Measurements from ENCODE around the gene L3MBTL4. TPM values are rescaled to one million over a fixed set of nuclear protein-coding genes. Genes with fewer than 3 reads are reported as not detected.
"Not testable (repeated sequence)": the region's sequence is repeated elsewhere in the genome, so short reads cannot be mapped to it uniquely, and the experiment has no call there.

Gene L3MBTL4
- total RNA-seq, 3 donors from 2014 or later, result 0.40 to 0.49 (median 0.42) TPM

DNA sequence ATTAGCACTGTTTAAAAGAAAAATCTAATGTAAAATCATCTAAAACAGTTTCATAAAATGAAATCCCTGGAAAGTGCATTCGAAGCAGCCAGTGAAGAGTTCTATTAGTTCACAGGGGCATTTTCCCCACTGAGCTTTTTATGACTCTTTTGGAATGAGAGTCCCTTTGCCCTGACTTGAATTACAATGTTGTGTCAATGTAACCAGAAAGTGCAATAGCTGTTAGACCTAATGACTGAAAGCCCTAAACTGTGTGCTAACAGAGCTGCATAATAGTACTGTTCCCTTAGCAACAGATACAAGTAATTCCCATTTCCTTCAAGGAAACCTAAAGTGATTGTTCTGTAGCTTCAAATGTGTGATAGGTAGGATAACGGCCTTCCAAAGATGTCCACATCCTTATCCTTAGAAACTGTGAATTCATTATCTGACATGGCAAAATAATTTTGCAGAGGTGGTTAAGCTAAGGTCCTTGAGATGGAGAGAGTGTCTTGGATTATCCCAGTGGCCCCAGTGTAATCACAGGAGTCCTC lies 134.4 kb downstream of the L3MBTL4 start:
- Mint-ChIP-seq H3K4me1 (ENCODE audit: low read depth) (no peaks in the 10 kb centered on the region), H3K9me3 (no peaks in the 10 kb centered on the region), H3K4me3 (no peak overlapping the region), H3K36me3 (ENCODE audit: insufficient read depth) (no peaks in the 10 kb centered on the region), H3K27me3 (ENCODE audit: low read depth) (no peaks in the 10 kb centered on the region)
- DNase-seq, result no peak
- ATAC-seq, result no peak

DNA sequence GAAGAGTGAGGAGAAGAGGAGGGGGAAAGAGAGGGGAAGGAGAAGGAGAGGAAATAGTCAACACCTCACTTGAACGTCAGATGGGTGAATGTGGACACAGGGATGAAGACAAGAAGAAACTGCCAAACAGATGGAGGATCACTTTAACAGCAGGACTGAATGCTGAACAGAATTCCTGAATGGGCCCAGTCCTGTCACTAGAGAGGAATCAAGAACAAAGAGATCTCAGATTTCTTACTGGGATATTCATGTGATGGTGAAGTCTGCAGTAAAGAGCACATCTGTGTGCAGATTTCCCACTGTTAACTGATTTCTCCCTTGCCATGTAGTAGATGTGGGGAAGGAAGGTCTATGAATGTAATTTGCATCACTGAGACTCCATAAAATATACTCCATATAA lies 135.4 kb downstream of the L3MBTL4 start:
- Mint-ChIP-seq H3K9me3 (no peaks in the 10 kb centered on the region), H3K4me1 (ENCODE audit: low read depth) (no peaks in the 10 kb centered on the region), H3K4me3 (no peak overlapping the region), H3K36me3 (ENCODE audit: insufficient read depth) (no peaks in the 10 kb centered on the region), H3K27me3 (ENCODE audit: low read depth) (no peaks in the 10 kb centered on the region)
- ATAC-seq (no peak), DNase-seq (no peak)

DNA sequence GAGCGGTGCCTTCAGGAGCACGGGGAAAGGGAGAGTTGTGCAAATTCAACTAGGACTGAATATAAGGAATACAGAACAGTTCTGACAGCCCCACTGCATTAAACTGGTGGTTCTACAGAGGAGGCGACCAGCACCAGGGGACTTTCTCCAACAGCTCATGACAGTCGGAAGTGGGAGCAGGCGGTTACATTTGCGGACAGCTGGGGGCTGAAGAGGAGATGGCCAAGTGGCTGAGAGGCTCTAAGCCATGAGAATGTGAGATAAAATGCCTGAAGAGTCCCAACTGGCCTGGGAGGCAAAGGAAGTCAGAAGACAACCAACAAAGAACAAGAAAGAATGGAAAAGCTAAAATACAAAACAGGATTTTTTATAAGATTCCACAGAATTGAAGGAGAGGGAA lies 141.3 kb downstream of the L3MBTL4 start:
- no peak for ATAC-seq
- no peaks in the 10 kb centered on the region for H3K36me3 Mint-ChIP-seq (ENCODE audit: insufficient read depth)
- no peak overlapping the region for H3K4me3 Mint-ChIP-seq
- H3K4me1 Mint-ChIP-seq (ENCODE audit: low read depth), result peaks cover 2% of the 10 kb centered on the region
- no peaks in the 10 kb centered on the region for H3K9me3 Mint-ChIP-seq
- DNase-seq, result no peak
- H3K27me3 Mint-ChIP-seq (ENCODE audit: low read depth), result no peaks in the 10 kb centered on the region

DNA sequence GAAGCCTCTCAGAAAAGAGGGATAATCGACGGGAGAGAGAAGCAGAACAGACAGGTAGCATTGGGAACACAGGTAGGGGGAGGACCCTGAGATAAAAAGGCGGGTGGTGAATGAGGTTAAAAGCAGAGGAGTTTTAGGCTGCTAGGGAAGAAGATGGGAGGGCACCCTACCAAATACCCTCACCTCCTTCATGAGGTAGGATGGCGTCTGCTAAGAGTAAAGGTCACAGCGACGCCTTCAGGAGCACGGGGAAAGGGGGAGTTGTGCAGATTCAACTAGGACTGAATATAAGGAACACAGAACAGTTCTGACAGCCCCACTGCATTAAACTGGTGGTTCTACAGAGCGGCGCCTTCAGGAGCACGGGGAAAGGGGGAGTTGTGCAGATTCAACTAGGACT lies 142.6 kb downstream of the L3MBTL4 start:
- not testable (repeated sequence) for ATAC-seq; H3K4me3 Mint-ChIP-seq; H3K36me3 Mint-ChIP-seq (ENCODE audit: insufficient read depth); H3K27me3 Mint-ChIP-seq (ENCODE audit: low read depth); H3K9me3 Mint-ChIP-seq; DNase-seq; H3K4me1 Mint-ChIP-seq (ENCODE audit: low read depth)

DNA sequence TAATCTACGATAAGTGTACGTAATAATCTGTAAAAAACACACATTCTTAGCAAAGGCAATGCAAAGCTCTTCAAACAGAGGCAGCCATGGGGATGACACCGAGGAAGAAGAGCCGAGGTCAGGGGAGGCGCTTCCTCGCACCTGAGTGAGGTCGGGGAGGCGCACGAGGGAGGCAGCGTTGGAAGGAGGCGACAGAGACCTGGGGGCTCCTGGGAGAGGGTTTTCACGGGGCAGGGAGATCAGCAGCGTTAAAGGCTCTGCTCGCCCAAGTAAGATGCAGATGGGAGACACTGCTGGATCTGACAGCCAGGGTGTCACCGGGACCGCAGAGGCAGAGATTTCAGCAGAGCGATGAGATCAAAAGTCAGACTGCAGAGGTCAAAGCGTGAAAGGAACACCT lies 143.1 kb downstream of the L3MBTL4 start:
- peaks cover 2% of the 10 kb centered on the region for H3K4me1 Mint-ChIP-seq (ENCODE audit: low read depth)

DNA sequence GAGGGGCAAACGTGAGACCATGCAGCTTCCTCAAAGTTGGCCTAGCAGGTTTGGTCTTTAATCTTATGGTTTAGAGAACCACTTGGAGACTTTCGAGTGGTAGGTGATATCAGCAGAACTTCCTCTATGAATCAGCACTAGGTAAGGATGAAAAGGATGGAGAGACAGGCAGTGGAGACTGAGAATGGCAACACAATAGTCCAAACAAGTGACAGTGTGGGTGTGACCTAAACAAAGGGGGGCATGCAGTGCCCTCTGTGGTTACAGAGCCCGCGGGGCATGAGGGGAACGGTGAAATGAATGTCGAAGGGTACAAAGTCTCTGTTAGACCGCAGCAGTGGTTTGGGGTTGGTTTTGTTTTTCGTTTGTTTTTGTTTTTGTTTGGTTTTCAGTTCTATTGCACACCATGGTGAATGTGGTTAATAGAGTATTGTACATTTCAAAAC lies 143.9 kb downstream of the L3MBTL4 start:
- no peaks in the 10 kb centered on the region for H3K36me3 Mint-ChIP-seq (ENCODE audit: insufficient read depth)
- H3K4me1 Mint-ChIP-seq (ENCODE audit: low read depth), result peaks cover 2% of the 10 kb centered on the region
- DNase-seq, result no peak
- no peak for ATAC-seq
- H3K9me3 Mint-ChIP-seq, result no peaks in the 10 kb centered on the region
- H3K4me3 Mint-ChIP-seq, result no peak overlapping the region
- no peaks in the 10 kb centered on the region for H3K27me3 Mint-ChIP-seq (ENCODE audit: low read depth)

More for the DNA sequence above, 143.1 kb downstream of the L3MBTL4 start:
- no peaks in the 10 kb centered on the region for H3K36me3 Mint-ChIP-seq (ENCODE audit: insufficient read depth)
- no peaks in the 10 kb centered on the region for H3K27me3 Mint-ChIP-seq (ENCODE audit: low read depth)
- ATAC-seq (no peak), DNase-seq (no peak)
- no peaks in the 10 kb centered on the region for H3K9me3 Mint-ChIP-seq
- no peak overlapping the region for H3K4me3 Mint-ChIP-seq

DNA sequence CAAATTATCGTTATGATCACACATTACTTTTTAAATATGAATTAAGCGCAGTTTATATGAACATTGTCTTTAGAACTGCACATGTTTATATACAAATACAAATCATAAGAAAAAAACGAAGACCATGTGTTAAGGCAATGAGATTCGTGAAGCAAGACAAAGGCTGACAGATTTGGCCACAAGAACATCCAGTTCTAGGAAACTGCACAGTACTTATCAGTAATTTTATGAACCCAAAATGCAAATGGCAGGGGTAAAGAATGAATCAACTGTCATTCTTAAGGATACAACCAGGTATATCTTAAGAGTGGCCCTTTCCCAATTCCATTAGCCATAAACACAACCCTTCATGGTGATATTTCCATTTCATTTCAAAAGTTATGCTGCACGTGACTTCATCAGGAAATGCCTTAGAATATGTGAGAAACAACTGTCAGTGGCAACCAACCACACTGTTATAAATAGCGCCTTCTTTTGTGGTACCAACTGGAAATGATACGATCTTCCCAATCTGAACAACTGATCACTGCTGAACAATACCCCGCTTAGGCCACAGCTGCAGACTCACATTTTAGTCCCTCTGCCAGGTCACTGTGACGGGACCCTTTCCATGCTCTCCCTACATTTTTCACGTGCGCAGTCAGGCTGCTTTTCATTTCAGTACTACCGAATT lies 144.9 kb downstream of the L3MBTL4 start:
- Mint-ChIP-seq H3K36me3 (ENCODE audit: insufficient read depth) (no peaks in the 10 kb centered on the region), H3K9me3 (no peaks in the 10 kb centered on the region), H3K4me1 (ENCODE audit: low read depth) (peaks cover 2% of the 10 kb centered on the region), H3K4me3 (no peak overlapping the region), H3K27me3 (ENCODE audit: low read depth) (no peaks in the 10 kb centered on the region)
- ATAC-seq (no peak), DNase-seq (no peak)

DNA sequence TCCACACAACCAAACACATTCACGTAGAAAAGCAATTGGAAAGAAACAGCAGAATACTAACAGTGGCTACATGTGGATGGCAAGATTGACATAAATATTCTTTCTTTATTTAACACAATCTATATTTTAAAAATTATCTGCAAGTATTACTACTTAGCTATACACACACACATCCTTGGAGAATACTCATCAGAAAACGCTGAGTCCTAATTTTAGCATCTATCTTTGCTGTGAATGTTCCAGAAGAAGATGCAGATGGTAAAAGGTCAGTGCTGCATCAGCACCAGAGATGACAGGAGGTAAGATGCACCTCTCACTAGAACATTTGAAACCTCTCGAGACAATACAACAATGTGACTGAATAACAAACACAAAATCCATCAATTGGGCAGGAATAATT lies 148.5 kb downstream of the L3MBTL4 start:
- peaks cover 2% of the 10 kb centered on the region for H3K4me1 Mint-ChIP-seq (ENCODE audit: low read depth)
- H3K27me3 Mint-ChIP-seq (ENCODE audit: low read depth), result no peaks in the 10 kb centered on the region
- ATAC-seq (no peak), DNase-seq (no peak)
- H3K36me3 Mint-ChIP-seq (ENCODE audit: insufficient read depth), result no peaks in the 10 kb centered on the region
- no peaks in the 10 kb centered on the region for H3K9me3 Mint-ChIP-seq
- no peak overlapping the region for H3K4me3 Mint-ChIP-seq

DNA sequence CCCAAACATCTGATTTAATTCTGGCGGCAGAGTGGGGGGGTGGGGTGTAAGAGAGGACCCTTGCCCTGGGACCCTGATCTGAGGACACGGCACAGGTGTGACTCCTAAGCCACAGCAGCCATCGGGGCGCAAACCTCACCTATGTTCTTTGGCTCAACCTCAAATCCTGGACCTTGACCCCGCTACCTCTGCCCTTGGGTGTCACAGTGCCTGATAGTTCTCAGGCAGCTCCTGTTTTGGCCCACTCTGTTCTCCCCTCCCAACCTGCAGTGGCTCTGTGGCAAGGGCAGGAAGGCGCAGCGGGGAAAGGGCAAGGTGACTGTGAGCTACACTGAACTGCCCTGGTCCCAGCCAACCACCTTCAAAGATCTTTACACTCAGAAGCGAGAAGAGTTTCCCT lies 152.8 kb downstream of the L3MBTL4 start:
- Mint-ChIP-seq H3K36me3 (ENCODE audit: insufficient read depth) (no peaks in the 10 kb centered on the region), H3K4me3 (no peak overlapping the region), H3K9me3 (peaks cover 19% of the 10 kb centered on the region), H3K4me1 (ENCODE audit: low read depth) (no peaks in the 10 kb centered on the region), H3K27me3 (ENCODE audit: low read depth) (no peaks in the 10 kb centered on the region)
- ATAC-seq, result no peak
- no peak for DNase-seq

DNA sequence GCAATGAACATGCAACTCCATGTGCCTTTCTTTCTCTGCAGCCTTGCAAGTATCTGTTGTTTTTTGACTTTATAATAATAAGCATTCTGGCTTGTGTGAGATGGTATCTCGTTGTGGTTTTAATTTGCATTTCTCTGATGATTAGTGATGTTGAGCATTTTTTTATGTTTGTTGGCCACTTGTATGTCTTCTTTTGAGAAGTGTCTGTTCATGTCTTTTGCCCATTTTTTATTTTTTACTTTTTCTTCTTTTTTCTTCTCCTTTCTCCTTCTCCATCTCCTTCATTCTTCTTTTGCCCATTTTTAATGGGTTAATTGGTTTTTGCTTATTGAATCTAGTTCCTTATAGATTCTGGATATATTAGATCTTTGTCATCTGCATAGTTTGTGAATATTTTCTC lies 155.4 kb downstream of the L3MBTL4 start:
- peaks cover 19% of the 10 kb centered on the region for H3K9me3 Mint-ChIP-seq
- not testable (repeated sequence) for DNase-seq; H3K36me3 Mint-ChIP-seq (ENCODE audit: insufficient read depth); H3K4me1 Mint-ChIP-seq (ENCODE audit: low read depth); ATAC-seq; H3K4me3 Mint-ChIP-seq; H3K27me3 Mint-ChIP-seq (ENCODE audit: low read depth)

DNA sequence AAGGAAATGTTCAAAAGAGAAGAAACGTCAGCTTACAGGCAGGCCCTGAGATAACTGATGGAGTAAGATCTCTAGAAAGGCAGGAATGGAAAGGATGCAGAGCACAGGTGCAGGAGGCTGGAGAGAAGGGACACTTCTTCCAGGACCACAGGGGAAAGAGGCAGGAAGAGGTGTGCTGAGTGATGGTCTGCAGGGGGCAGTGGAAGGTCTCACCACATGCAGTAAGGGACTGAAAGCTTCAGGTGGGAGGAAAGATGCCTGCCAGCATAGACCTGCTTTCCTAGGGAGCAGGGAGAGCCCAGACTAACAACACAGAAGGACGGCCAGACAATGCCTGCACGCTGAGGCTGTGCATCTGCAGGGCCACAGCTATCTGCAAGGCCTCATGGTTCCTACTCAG lies 156.8 kb downstream of the L3MBTL4 start:
- no peaks in the 10 kb centered on the region for H3K27me3 Mint-ChIP-seq (ENCODE audit: low read depth)
- ATAC-seq (no peak), DNase-seq (no peak)
- H3K9me3 Mint-ChIP-seq, result peaks cover 19% of the 10 kb centered on the region
- H3K4me3 Mint-ChIP-seq, result no peak overlapping the region
- no peaks in the 10 kb centered on the region for H3K36me3 Mint-ChIP-seq (ENCODE audit: insufficient read depth)
- no peaks in the 10 kb centered on the region for H3K4me1 Mint-ChIP-seq (ENCODE audit: low read depth)

DNA sequence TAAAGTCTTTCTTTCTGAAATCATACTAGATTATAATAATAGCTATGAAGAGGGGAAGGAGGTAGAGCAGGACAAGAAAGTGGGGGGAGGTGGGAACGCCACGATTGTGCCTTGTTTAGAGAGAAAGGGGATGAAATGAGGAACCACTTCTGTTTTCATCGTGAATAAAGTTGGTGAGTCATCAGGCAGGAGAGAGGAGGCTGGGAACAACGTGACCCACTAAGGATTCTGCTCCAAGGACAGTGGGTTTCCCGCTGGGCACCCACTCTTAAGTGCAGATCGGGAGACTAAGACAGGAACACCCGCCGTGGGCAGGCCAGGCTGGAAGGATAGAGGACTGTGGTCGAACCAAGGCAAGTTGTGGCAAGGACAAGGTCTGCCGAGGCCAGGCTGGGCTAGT lies 158.2 kb downstream of the L3MBTL4 start:
- no peaks in the 10 kb centered on the region for H3K36me3 Mint-ChIP-seq (ENCODE audit: insufficient read depth)
- H3K27me3 Mint-ChIP-seq (ENCODE audit: low read depth), result no peaks in the 10 kb centered on the region
- no peak overlapping the region for H3K4me3 Mint-ChIP-seq
- H3K4me1 Mint-ChIP-seq (ENCODE audit: low read depth), result no peaks in the 10 kb centered on the region
- peaks cover 19% of the 10 kb centered on the region for H3K9me3 Mint-ChIP-seq
- ATAC-seq (no peak), DNase-seq (no peak)

DNA sequence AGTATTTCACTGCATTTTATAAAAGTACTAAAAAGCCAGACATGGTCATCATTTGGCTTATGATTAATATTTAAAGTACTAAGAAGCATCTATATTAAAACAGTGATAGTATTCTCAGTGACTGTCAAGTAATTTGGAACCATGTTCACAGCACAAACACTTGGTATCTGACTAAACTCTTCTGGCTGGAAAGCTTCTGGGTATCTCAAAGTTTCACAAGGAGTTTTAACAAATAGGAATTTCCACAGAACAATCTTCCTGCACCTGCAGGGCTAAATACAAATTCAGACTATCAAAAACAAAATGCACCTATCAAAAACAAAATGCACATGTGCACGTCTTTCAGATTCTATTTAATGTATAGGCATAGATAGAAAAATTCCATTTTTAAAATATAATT lies 158.8 kb downstream of the L3MBTL4 start:
- H3K36me3 Mint-ChIP-seq (ENCODE audit: insufficient read depth), result no peaks in the 10 kb centered on the region
- no peak for ATAC-seq

DNA sequence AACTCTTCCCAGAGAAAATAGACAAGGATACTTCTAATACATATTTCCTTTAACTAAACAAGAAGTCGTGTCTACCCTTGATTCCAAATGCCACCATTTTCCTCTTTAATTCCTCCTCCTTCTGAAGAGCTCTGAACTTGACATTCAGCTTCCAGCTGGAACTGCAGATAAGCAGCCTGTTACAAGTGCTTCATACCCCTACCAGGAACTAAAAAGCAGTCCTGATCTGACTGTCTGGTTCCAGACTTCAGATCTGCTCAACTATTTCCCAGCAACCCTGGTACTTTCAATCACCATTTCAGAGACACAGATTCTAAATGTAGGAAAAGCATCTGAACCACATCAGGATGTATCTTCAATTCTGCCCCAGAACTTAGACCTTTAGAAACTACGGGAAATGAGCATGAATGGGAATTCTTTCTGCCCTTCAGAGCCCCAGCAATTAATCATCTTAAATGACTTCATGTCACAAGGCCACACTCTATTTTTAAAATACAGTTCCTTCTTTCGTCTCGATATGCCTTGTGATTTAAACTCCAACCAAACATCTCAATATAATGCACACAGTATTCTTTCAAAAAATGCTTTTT lies 159.5 kb downstream of the L3MBTL4 start:
- no peaks in the 10 kb centered on the region for H3K27me3 Mint-ChIP-seq (ENCODE audit: low read depth)
- ATAC-seq, result no peak

More for the DNA sequence above, 158.8 kb downstream of the L3MBTL4 start:
- Mint-ChIP-seq H3K9me3 (peaks cover 19% of the 10 kb centered on the region), H3K4me3 (no peak overlapping the region), H3K4me1 (ENCODE audit: low read depth) (no peaks in the 10 kb centered on the region), H3K27me3 (ENCODE audit: low read depth) (no peaks in the 10 kb centered on the region)
- DNase-seq, result no peak

DNA sequence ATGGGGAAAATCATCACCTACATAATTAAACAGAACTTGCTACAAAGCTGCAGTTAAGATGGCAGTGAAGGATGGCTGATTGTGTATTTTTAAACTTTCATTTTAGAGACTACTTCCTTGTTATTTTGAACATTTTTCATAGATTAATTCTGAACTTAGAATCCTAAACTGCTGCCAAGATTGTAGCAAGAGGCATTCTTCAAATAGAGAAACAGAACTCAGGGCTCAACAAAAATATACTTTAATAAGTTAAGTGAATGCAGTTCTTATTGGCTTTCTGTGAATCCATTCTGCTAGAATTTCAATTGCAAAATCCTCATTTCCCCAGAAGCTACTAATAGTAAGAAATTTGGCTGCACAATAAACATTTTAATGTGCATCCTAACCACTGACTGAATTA lies 160.3 kb downstream of the L3MBTL4 start:
- H3K4me1 Mint-ChIP-seq (ENCODE audit: low read depth), result no peaks in the 10 kb centered on the region
- H3K9me3 Mint-ChIP-seq, result peaks cover 17% of the 10 kb centered on the region
- no peak for DNase-seq
- H3K4me3 Mint-ChIP-seq, result no peak overlapping the region
- ATAC-seq, result no peak
- no peaks in the 10 kb centered on the region for H3K27me3 Mint-ChIP-seq (ENCODE audit: low read depth)
- no peaks in the 10 kb centered on the region for H3K36me3 Mint-ChIP-seq (ENCODE audit: insufficient read depth)

More for the DNA sequence above, 159.5 kb downstream of the L3MBTL4 start:
- no peaks in the 10 kb centered on the region for H3K36me3 Mint-ChIP-seq (ENCODE audit: insufficient read depth)
- H3K4me1 Mint-ChIP-seq (ENCODE audit: low read depth), result no peaks in the 10 kb centered on the region
- H3K9me3 Mint-ChIP-seq, result peaks cover 21% of the 10 kb centered on the region
- no peak for DNase-seq
- H3K4me3 Mint-ChIP-seq, result no peak overlapping the region
